Activated CD4-positive, alpha-beta T cell treated with anti-CD3 and anti-CD28 coated beads, Interleukin-2, amount 50 U/mL, for 24 hours (primary cell): ENCODE measurements around the gene ARAP3.

Source experiments
- DNase-seq, 2 donors: peaks; one replicate each; pipeline ENCODE4 v3.0.0-alpha.2; 2020; ENCODE audit warnings: low read depth in 1 of 2, low spot score in 1 of 2

Gene ARAP3

DNA sequence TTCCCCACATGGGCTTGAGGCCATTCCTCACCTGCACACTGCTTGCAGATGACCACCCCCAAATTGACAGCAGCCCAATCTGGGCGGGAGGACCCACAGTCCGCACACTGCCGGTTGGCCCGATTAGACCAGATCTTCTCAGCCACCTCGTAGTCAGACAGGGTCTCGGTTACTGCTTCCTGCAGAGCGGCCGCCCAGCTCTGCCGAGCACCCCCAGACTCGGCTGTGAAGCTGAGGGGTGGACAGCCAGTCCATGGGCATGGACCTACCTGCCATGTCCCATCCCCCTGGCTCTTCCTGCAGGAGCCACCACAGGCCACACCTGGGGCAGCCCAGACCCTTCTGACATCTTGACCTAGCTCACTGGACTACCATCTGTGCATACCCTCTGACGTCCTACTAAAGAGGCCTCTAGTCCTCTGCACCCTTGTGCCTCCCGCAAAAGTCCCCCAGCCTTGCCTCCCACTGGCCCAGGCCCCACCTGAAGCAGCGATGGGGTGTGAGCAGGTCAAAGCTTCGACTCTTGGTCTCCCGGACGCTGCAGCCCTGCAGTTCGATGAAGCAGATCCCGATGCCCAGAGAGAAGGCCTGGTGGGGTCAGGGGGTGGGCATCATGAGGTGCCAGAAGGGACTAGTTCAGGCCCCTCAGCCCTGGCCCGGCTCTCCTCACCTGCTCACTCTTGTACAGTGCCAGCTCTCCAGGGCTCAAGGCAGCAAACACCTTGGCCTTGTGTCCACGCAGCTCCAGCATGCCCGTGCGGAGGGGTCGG, 9.8 kb downstream of the ARAP3 start:
- DNase-seq = no peak

DNA sequence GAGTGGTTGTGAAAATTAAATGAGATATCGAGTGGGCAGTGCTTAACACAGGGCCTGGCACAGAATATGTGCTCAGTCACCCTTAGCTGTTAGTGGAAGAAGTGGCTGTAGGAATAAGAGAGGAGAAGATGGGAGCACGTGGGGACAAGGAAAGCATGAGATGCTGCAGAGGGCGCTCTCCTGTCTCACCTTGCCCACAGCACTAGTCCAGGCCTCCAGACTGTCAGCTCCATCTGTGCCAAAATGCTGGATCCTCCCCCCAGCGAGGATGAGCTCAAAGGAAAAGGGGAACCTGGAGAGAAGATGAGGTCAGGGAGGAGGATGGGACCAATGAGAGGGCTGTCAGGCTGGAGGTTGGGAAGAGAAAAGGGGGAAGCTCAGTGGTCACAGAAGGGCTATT, 12.5 kb downstream of the ARAP3 start:
- DNase-seq = no peak

DNA sequence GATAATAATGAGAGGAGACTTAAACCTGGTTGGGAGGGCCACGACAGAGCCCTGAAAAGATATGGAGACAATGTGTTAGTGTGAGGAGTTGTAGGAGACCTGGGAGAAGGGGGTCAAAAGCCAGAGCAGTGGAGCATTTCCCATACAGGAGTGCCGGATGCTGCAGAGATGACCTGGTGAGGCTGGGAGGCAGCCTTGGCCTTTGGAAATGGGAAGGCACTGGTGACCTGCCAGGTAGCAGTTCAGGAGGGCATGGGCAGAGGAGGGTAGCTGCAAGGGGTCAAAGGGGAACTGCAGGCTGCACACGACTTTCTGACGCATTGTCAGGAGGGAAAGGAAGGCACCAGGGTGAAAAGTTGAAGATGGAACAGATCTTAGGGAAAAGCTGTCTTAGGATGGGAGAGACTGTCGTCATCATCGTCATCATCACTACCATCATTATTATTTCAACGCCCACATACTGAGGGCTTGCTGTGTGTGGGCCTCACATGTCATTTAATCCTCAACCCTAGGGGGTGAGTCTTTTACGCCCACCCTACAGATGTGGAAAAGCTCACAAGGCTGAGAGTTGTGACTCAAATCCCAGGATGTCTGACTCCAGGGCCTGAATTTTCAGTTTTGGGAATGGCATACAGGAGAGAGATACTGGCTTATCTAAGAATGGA, 13.3 kb downstream of the ARAP3 start:
- DNase-seq = no peak

GRCh38 chr5:141665995-141666940, 15.8 kb downstream of the ARAP3 start:
- DNase-seq = no peak

GRCh38 chr5:141664733-141665461, 17.1 kb downstream of the ARAP3 start:
- peak; percentile 58 to 66 for DNase-seq

DNA sequence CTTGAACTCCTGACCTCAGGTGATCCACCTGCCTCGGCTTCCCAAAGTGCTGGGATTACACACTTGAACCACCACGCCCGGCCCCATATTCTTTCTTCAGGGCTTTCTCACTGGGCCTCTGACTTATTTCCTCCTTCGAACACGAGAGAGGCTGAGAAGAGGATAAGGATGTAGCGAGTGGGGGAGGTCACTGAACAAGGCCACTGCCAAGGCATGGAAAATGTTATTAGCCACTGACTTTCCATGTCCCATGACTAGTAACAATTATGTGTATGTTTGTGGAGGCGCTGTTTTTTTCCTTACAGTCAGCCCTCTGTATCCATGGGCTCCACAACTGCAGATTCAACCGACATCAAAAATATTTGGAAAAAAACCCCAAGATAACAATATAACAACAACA, 18.5 kb downstream of the ARAP3 start:
- no peak for DNase-seq

GRCh38 chr5:141662028-141662427, 20.0 kb downstream of the ARAP3 start:
- no peak for DNase-seq

GRCh38 chr5:141657937-141658545, 24.0 kb downstream of the ARAP3 start:
- DNase-seq = no peak

GRCh38 chr5:141657404-141657803, 24.6 kb downstream of the ARAP3 start:
- no peak for DNase-seq

DNA sequence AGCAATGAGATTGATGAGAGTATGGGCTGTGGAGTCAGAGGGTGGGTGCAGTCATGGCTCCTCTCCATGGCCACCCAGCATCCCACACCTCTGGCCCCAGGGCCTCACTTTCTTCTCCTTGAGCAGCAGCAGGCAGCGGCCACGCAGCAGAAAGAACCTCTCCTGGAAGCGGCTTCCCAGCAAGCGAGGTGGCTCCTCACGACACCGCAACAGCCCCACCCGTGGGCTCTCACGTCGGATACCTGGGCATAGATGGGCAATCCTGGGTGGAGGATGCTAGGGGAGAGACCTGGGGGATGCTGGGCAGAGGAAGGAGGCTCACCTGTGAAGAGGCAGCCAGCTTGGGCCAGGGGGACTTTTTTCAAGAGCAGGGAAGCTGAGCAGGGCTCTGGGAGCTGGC, 25.6 kb downstream of the ARAP3 start:
- DNase-seq = no peak

- no peak for DNase-seq
Measured at GRCh38 chr5:141655020-141655419, 27.0 kb downstream of the ARAP3 start.

DNA sequence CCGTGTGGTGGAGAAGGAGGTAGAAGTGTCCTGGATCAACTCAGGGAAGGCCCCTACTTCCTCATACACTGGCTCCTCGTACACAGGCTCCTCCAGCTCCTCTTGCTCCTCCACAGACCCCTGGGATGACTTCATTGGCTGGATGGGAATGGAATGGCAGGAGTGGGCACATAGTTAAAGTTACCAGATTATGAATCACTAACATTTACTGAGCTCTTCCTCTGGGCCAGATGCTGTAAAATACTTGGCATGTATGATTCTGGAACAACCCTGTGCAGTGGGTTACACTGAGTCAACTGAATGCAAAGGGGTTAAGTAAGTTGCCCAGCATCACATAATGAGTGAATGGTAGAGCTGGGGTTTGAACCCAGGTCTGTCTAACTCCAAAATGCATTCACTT, 27.7 kb downstream of the ARAP3 start:
- no peak for DNase-seq

GRCh38 chr5:141651728-141652105, 30.3 kb downstream of the ARAP3 start:
- DNase-seq = no peak

- DNase-seq = peak; percentile 65 to 75
Measured at GRCh38 chr5:141650851-141651727, 30.9 kb downstream of the ARAP3 start, which contains the start of gene FCHSD1. Gene FCHSD1 (minus strand): TSS chr5:141651418. CDS start chr5:141651368, 50 bp downstream.

GRCh38 chr5:141649972-141650371, 32.1 kb downstream of the ARAP3 start:
- DNase-seq = no peak

- DNase-seq = no peak
Measured at GRCh38 chr5:141649056-141649688, 32.9 kb downstream of the ARAP3 start.

DNA sequence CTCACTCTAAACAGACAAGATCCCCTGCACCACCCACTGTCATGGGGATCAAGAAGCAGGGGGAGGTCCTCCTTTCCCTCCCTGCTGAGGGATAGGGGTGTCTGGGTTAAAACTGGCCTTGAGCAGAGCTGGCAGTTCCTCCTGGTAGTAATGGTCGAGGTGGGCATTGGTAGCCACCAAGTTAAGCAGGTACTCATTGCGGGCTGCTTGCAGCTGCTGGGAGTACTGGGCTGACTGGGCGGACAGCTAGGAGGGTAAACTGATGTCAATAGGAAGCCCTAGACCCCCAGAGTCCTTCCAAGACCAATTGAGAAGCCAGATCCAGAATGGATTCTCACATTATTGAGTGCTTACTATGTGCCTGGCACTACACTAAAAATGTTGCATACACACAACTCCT, 34.2 kb downstream of the ARAP3 start:
- no peak for DNase-seq

DNA sequence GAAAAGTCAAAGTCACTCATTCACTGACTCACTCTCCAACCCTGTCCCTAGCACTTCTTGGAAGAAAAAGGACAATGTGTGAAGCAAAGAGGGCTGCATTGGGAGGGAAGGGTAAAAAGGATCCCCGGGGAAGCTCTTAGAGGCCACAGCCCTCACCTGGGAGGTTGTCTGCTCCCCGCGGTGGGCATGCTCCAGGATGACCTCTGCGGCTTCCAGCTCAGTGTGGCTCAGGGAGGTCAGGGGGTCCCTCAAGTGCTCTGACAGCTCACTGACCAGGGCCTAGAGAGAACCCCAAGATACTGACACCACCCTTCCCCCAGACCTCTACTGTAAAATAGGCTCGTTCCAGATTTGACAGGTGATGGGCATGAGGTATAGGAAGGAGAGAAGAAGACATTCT, 34.8 kb downstream of the ARAP3 start:
- no peak for DNase-seq

GRCh38 chr5:141646026-141646425, 36.0 kb downstream of the ARAP3 start:
- DNase-seq = no peak
